D341Med (cell line): Measurements from ENCODE around the gene GFOD1.
"Not testable (repeated sequence)": the region's sequence is repeated elsewhere in the genome, so short reads cannot be mapped to it uniquely, and the experiment has no call there.

Experiments used
- DNase-seq: peaks from one replicate; pipeline ENCODE4 v3.0.0; 2012; ENCODE audit warnings: low spot score

Gene GFOD1

DNA sequence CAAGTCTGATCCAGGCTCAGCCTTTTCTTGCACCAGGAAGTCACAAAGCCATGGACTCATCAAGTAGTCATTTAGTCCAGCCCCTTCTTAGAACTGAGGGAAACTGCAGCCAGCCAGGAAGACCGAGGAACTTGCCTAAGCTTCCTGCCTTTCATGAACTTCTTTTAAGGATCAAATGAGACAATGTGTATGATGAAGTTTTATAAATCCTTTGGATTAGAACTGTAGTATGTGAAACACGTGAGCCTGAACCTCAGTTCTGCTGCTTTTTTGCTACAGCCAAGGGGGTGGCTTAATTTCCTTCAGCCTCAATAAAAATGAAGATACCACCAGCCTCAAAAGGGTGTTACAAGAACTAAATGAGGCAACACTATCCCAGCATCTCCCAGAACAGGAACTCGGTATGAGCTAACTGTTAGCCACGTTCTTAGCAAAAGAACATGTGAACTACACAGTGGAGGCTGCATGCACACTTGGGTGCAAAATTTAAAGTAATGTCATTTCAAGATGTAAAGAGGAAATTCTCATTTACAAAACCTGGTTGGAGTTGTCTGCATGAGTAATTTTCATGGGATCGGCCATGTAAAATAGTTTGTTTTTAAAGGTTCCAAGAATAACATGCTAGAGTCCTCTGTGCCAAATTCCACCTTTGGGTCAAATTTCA is 83.0 kb downstream of the GFOD1 start:
- no peak for DNase-seq

DNA sequence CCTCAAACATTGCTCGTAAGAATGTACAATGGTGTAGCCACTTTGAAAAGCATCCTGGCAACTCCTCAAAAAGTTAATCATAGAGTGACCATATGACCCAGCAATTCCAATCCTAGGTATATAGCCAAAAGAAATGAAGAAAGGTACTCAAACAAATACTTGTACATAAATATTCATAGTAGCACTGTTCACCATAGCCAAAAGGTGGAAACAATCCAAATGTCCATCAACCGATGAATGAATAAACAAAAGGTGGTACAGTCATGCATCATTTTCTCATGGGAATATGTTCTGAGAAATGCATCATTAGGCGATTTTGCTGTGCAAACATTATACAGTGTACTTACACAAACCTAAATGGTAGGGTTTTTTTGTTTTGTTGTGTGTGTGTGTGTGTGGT is 84.7 kb downstream of the GFOD1 start:
- DNase-seq, result no peak

DNA sequence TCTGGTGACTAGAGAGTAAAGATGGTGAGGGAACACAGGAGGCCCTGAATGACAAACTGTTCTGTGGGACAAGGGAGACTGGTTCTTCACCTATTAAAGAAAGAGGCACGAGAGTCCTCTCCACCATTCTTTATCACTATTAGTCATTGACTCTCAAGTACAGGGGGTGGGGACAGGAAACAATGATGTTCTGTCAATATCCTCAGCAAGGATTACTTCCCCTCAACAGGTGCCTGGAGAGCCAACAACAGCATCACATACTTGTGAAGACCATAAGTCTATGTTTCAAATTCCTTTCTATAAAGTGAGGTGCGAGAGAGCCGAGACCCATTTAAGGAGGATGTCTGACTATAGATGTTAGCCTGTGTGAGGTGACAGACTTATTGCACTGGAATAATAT is 86.6 kb downstream of the GFOD1 start:
- no peak for DNase-seq

DNA sequence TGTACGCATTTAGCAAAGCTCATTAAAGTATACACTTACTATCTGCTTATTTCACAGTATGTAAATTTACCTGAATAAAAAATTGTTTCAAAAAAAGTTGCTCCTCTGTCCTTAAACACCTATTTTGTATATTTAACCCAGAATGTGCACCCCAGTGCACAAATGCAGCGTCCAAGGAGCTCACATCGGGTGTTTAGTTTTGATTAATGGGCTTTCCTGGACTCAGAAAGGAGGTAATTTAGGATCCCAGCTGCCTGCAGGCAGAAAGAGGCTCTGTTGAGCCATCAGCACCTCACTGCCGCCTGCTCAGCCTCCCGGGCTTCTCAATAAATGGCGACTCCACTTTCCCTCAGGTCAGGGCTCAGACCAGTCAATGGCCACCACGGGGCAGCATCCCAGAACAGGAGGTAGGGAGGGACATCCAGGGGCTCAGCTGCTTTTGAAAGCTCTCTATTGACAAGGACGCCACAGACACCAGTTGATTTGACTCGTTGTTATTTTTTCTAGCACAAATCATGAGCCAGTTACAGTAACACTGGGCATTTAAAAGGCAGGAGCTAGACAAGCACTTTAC is 88.9 kb downstream of the GFOD1 start:
- DNase-seq, result no peak

DNA sequence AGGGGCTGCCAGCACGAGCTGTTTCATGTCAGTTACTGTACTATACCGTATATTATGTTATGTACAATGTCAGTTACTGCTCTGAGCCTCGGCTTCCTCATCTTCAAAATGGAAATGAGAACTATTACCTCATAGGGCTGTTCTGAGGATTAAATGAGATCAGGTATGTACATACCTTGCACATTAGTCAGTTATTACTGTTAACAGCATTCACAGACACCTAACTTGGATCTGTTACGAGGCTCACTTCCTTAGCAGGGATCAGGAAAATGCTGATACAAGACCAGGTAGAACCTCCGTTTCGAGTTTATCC is 89.4 kb downstream of the GFOD1 start:
- DNase-seq, result no peak

DNA sequence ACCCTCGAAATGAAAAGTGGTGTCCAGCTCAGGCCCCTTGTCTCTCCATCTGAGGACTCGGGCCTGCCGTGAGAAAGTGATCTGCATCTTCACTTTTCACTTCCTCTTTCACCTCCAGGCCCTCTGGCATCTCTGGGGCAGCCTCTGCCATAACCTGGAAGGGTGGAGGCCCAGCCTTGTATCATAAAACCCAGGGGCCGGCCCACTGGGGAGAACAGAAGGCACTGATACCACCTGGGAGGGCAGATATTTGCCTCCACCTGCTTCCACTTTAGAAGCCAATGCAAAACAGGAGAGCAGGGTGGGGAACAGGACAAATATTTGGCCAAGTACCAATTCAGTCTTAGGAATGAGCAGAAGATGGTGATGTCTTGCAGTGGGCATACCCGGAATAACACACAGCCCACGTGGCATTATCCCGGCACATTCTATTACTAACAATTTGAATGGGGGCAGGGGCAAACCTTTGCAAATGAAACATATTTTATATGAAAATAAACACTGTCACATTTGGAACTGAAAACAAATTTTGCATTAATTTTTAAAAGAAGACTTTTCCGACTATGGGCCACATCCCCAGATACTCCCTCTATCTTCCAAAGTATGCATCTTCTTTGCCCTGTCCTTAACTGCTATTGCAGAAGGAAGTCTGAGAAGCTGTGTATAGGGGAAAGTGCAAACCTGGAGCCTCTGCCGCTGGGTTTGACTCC is 89.9 kb downstream of the GFOD1 start:
- peak; percentile 54 for DNase-seq

GRCh38 chr6:13396241-13396792 is 91.1 kb downstream of the GFOD1 start:
- DNase-seq, result peak; percentile 58

DNA sequence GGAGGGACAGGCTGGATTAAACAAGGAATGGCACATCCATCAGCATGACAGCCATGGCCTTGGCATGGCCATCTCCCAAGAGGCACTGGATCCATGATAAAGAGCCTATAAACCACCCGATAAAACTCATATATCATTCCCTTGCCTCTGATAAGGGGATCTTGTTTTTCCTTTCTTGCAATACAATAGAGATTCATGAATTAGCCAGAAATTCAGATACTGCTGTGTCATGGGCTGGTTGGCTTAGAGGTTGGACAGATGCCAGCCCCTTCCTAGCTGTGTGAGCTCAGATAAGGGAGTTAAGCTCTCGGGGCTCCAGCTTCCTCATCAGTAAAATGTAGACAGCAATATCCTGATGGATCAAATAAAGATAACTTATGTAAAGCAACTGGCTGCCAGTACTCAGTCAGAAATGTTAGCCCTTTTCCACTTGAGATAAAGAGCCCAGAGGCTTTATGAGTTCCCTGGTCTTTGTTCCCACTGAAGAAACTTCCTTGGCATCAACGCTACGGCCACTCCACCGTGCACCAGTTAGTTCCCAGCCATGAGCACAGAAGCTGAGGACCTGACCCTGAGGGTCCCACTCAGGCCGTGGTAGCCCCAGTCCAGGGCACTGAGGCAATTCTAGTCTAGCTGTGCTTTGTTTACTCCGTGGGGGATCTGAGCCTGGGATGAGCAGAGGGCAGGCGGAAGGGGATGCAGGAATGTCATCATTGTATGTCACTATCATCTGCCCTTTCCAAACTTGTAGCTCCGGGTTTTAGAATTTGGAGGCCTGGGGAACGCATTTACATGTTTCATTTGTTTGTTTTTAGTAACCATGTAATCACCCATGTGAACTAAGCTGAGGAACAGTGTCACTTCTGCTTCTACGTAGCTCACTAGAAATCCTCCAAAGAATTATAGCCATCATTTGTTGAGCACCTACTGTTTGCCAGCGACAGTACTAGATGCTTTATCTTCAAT is 91.8 kb downstream of the GFOD1 start:
- peak; percentile 66 for DNase-seq

DNA sequence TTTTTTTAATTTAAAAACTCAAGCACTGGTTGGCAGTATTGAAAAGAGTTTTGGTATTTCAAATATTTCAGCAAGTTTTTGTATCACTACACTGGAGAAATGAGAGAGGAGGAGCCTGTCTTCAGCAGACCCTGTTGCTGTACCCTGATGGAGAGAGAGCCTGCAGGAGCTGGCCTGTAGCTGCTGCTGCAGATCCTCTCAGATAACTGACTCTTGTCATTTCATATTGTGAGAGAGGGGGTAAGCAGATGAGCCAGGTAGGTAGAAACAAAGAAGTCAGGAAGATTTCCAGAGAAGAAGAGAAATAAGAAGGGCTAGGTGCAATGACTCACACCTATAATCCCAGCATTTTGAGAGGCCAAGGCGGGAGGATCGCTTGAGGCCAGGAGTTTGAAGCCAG is 94.9 kb downstream of the GFOD1 start:
- DNase-seq, result no peak

- no peak for DNase-seq
Observed at GRCh38 chr6:13391537-13391936, 95.9 kb downstream of the GFOD1 start.

GRCh38 chr6:13390658-13391057 is 96.7 kb downstream of the GFOD1 start:
- DNase-seq, result no peak

DNA sequence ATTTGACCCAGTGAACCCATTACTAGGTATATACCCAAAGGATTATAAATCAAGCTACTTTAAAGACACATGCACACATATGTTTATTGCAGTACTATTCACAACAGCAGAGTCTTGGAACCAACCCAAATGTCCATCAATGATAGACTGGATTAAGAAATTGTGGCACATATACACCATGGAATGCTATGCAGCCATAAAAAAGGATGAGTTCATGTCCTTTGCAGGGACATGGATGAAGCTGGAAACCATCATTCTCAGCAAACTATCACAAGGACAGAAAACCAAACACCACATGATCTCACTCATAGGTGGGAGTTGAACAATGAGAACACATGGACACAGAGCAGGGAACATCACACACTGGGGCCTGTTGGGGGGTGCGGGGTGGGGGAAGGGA is 98.2 kb downstream of the GFOD1 start:
- DNase-seq, result not testable (repeated sequence)

GRCh38 chr6:13388769-13389168 is 98.6 kb downstream of the GFOD1 start:
- not testable (repeated sequence) for DNase-seq

DNA sequence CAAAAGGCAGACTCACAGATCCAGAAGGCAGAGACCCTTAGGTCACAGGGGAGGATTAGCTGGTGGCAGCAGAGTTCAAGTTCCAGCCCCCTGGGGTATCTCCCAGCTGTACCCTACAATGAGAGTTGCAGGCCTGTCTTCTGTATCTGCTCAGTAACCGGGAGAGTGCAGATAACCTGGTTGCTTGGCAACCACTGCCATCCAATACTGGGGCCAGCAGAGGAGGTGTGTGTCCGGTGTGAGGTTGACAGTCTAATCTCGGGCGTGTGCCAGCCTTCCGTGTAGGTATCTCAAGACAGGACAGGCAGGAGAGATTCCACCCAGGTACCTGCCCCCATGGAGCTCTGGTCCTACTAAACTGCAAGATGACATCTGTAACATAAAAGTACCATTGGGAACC is 102.4 kb downstream of the GFOD1 start:
- no peak for DNase-seq

DNA sequence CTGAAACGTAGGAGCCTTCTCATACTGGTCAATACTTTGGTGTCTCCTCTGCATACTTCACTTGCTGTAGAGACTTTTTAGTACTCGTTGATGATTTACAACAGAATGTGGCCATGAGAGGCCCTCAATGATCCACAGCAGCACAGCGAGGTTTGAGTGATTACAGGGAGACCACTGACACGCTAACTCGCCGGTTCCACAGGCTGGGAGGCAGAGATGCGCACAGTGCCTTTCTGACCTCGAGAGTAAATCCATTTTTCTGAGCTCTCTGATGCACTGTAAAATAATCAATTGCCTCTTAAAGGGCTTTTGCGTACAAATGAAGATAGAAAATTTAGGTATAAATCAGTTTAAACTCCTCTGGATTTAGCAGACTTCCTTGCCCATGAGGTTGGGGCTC is 102.9 kb downstream of the GFOD1 start:
- DNase-seq, result no peak

- DNase-seq, result no peak
Observed at GRCh38 chr6:13383328-13384163, 103.9 kb downstream of the GFOD1 start.

- DNase-seq, result no peak
Observed at GRCh38 chr6:13380761-13381160, 106.6 kb downstream of the GFOD1 start.

DNA sequence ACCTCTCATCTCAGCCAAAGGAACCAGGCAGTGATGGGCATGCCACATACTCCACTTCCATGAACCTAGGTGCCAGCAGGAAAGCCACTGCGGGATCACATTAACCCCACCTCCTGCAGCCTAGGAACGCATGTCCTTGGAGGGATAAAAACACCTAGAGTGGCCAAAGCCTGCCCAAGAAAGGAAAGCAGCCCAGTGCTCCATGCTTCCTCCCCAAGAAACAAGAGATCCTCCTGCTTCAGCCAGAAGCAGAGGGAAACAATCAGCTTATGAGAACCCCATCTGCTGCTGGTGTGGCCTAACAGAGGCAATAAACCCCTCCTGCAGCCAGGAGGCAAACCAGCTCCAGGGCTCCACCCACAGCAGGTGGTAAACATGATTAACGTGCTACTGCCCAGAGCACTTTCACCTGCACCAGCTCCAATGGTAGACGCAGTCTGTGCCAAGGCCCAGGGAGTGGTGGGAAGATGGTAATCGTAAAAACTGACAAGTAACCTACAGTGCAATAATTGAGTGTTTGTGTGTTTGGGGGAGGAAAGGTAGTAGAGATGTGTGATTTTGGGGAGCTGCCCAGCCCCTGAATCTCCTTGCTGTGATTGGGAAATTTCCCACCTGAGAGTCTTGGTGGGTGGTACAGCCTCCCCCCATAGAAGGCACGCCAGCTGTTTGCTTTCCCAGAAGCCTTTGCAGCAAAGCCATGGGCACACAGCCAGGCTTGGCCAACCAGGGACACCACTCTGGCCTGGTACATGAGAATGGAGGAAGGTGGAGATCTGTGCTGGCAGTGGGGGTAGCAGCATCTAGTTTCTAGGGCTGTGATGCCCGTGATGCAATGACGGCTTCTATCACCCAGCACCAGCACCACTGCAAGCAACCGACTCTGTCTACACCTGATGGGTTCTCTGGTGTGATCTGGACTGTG is 108.5 kb downstream of the GFOD1 start:
- peak; percentile 78 for DNase-seq

GRCh38 chr6:13377054-13377758 is 110.2 kb downstream of the GFOD1 start:
- no peak for DNase-seq
